IMR-90 (cell line): Measurements from ENCODE around the gene ESRRB. TPM values are rescaled to one million over a fixed set of nuclear protein-coding genes. Genes with fewer than 3 reads are reported as not detected.

Experiments used
- ATAC-seq: fragments of 200-7000 bp; cut with Tn5 transposase; 2 replicates; pipeline ENCODE4 v1.9.1; 2020; ENCODE audit warnings: low read depth, mild to moderate bottlenecking, moderate library complexity
- BruUV-seq: library from RNA; stranded (reverse); fragments of 400-500 nt; replicated peaks from 2 replicates; lab custom pipeline; 2021; lab: Mats Ljungman, UMichigan
- CTCF ChIA-PET: fragments of 300-600 bp; formaldehyde crosslinking; extraction: SDS; loops from one replicate; lab custom pipeline; 2021; ENCODE audit warnings: antibody characterized with exemption; lab: Yijun Ruan, JAX
- POLR2A ChIA-PET: fragments of 300-600 bp; sonication (Branson Sonifier 250); formaldehyde crosslinking; loops from one replicate; lab custom pipeline; 2022; ENCODE audit warnings: antibody characterized with exemption; ENCODE audit not compliant: unreplicated experiment; lab: Charles Lee
- DNase-seq: peaks from one replicate; pipeline ENCODE4 v3.0.0; 2013
- H2AFZ ChIP-seq: replicated peaks from 2 replicates; pipeline ENCODE3; 2013; ENCODE audit warnings: low read length, mild to moderate bottlenecking; ENCODE audit not compliant: poor library complexity
- H2AK5ac ChIP-seq: 2 replicates; pipeline ENCODE4 v1.6.1; 2013; ENCODE audit warnings: low read depth, low read length, inconsistent platforms
- H2AK9ac ChIP-seq: replicated peaks from 2 replicates; pipeline ENCODE3; 2013; ENCODE audit warnings: mild to moderate bottlenecking, low read depth, low read length, moderate library complexity; ENCODE audit not compliant: poor library complexity
- H2BK120ac ChIP-seq: 2 replicates; pipeline ENCODE4 v1.6.1; 2013; ENCODE audit warnings: low read depth, low read length, inconsistent platforms
- H2BK15ac ChIP-seq: 3 replicates; pipeline ENCODE4 v1.6.1; 2013; ENCODE audit warnings: low read depth, low read length, inconsistent platforms
- H2BK20ac ChIP-seq: 2 replicates; pipeline ENCODE4 v1.6.1; 2013; ENCODE audit warnings: low read depth, mild to moderate bottlenecking, inconsistent platforms, low read length, moderate library complexity
- H2BK5ac ChIP-seq: 2 replicates; pipeline ENCODE4 v1.6.1; 2013; ENCODE audit warnings: mild to moderate bottlenecking, low read depth, low read length, inconsistent platforms; ENCODE audit not compliant: poor library complexity, severe bottlenecking
- H3K14ac ChIP-seq: replicated peaks from 2 replicates; pipeline ENCODE4 v1.6.1; 2013; ENCODE audit warnings: low read depth, low read length, inconsistent platforms
- H3K18ac ChIP-seq: 2 replicates; pipeline ENCODE4 v1.6.1; 2013; ENCODE audit warnings: low read depth, low read length, control low read depth
- H3K23ac ChIP-seq: 2 replicates; pipeline ENCODE4 v1.6.1; 2013; ENCODE audit warnings: low read depth, low read length, inconsistent platforms
- H3K27ac ChIP-seq: 2 replicates; pipeline ENCODE4 v1.5.1; 2013; ENCODE audit warnings: mild to moderate bottlenecking, control low read depth, low read length; ENCODE audit not compliant: insufficient read depth
- H3K27me3 ChIP-seq: 2 replicates; pipeline ENCODE4 v1.6.1; 2013; ENCODE audit warnings: low read length; ENCODE audit not compliant: control insufficient read depth, insufficient read depth
- H3K36me3 ChIP-seq: 2 replicates; pipeline ENCODE4 v1.6.1; 2013; ENCODE audit warnings: low read length, mixed read lengths; ENCODE audit not compliant: control insufficient read depth, insufficient read depth
- H3K4ac ChIP-seq: 2 replicates; pipeline ENCODE4 v1.6.1; 2013; ENCODE audit warnings: low read depth, low read length, inconsistent platforms
- H3K4me1 ChIP-seq: 2 replicates; pipeline ENCODE4 v1.6.1; 2013; ENCODE audit warnings: low read length, mixed read lengths; ENCODE audit not compliant: control insufficient read depth, insufficient read depth
- H3K4me2 ChIP-seq: 2 replicates; pipeline ENCODE4 v1.6.1; 2013; ENCODE audit warnings: low read depth, mild to moderate bottlenecking, control low read depth, low read length, moderate library complexity
- H3K4me3 ChIP-seq: 2 replicates; pipeline ENCODE4 v1.5.1; 2013; ENCODE audit warnings: low read depth, mild to moderate bottlenecking, control low read depth, low read length, moderate library complexity; ENCODE audit not compliant: insufficient read depth
- H3K56ac ChIP-seq: 2 replicates; pipeline ENCODE4 v1.6.1; 2013; ENCODE audit warnings: low read length, inconsistent platforms; ENCODE audit not compliant: insufficient read depth; ENCODE audit errors: extremely low read depth
- H3K79me1 ChIP-seq, 2 experiments: 2 replicates each; pipeline ENCODE4 v1.6.1; 2013; ENCODE audit warnings: low read length in 2 of 2, inconsistent platforms in 1 of 2, low read depth in 1 of 2
- H3K9ac ChIP-seq: 2 replicates; pipeline ENCODE4 v1.6.1; 2013; ENCODE audit warnings: low read depth, low read length, control low read depth
- H3K9me1 ChIP-seq: 2 replicates; pipeline ENCODE4 v1.6.1; 2013; ENCODE audit warnings: low read length, inconsistent platforms; ENCODE audit not compliant: insufficient read depth
- H3K9me3 ChIP-seq: 2 replicates; pipeline ENCODE4 v1.6.1; 2013; ENCODE audit warnings: low read length; ENCODE audit not compliant: control insufficient read depth, insufficient read depth
- H4K20me1 ChIP-seq: 2 replicates; pipeline ENCODE4 v1.6.1; 2013; ENCODE audit warnings: low read length, inconsistent platforms; ENCODE audit not compliant: insufficient read depth
- H4K5ac ChIP-seq: 2 replicates; pipeline ENCODE4 v1.6.1; 2013; ENCODE audit warnings: mild to moderate bottlenecking, low read depth, low read length, control low read depth
- H4K8ac ChIP-seq, 2 experiments: 2 replicates each; pipeline ENCODE4 v1.6.1; 2013; ENCODE audit warnings: low read depth in 2 of 2, low read length in 2 of 2, control low read depth in 1 of 2, inconsistent platforms in 1 of 2
- H4K91ac ChIP-seq: 2 replicates; pipeline ENCODE4 v1.6.1; 2013; ENCODE audit warnings: low read depth, low read length, inconsistent platforms; ENCODE audit not compliant: insufficient read depth
- BHLHE40 ChIP-seq: fragments of 150-350 bp; IDR thresholded peaks from 2 replicates; pipeline ENCODE4 v1.6.1; 2016; ENCODE audit warnings: mild to moderate bottlenecking, low read depth, low read length
- CEBPB ChIP-seq: IDR thresholded peaks from 2 replicates; pipeline ENCODE4 v1.6.1; 2012; ENCODE audit warnings: low read depth, low read length, improper control_type of control experiment
- FOS ChIP-seq: fragments of 150-350 bp; IDR thresholded peaks from 2 replicates; pipeline ENCODE4 v1.6.1; 2016; ENCODE audit warnings: low read depth, low read length
- MAFK ChIP-seq: IDR thresholded peaks from 2 replicates; pipeline ENCODE4 v1.6.1; 2012; ENCODE audit warnings: low read depth, low read length, improper control_type of control experiment
- MAZ ChIP-seq: IDR thresholded peaks from 2 replicates; pipeline ENCODE4 v1.6.1; 2012; ENCODE audit warnings: low read depth, mild to moderate bottlenecking, low read length, improper control_type of control experiment, moderate library complexity, borderline replicate concordance
- NFE2L2 ChIP-seq: fragments of 150-350 bp; IDR thresholded peaks from 2 replicates; pipeline ENCODE4 v1.6.1; 2016; ENCODE audit warnings: low read depth, mild to moderate bottlenecking, low read length
- POLR2A ChIP-seq: IDR thresholded peaks from 2 replicates; pipeline ENCODE4 v1.6.1; 2012; ENCODE audit warnings: mild to moderate bottlenecking, low read depth, low read length
- RCOR1 ChIP-seq: IDR thresholded peaks from 2 replicates; pipeline ENCODE4 v1.6.1; 2012; ENCODE audit warnings: mild to moderate bottlenecking, low read length, improper control_type of control experiment; ENCODE audit not compliant: insufficient replicate concordance
- RFX5 ChIP-seq: IDR thresholded peaks from 2 replicates; pipeline ENCODE4 v1.8.0; 2012; ENCODE audit warnings: low read depth, mild to moderate bottlenecking, low read length, moderate library complexity
- SMC3 ChIP-seq: fragments of 150-350 bp; IDR thresholded peaks from 2 replicates; pipeline ENCODE4 v1.6.1; 2016; ENCODE audit warnings: low read depth, mild to moderate bottlenecking, antibody characterized with exemption, low read length, moderate library complexity
- WGBS, 2 experiments: methylation state at CpG; one replicate each; pipeline versions ENCODE4 v1.1.5 to v1.1.7; 2013; ENCODE audit warnings: missing lambda C conversion rate in 2 of 2; ENCODE audit not compliant: insufficient read length in 1 of 2; ENCODE audit errors: extremely low coverage in 2 of 2; 5-methylcytosine and 5-hydroxymethylcytosine counted together
- dilution Hi-C: fragments of 300-500 bp; cut with HindIII; formaldehyde crosslinking; loops from one replicate; pipeline ENCODE4 v1.14.3; 2018; ENCODE audit warnings: low sequenced_read_pairs; ENCODE audit not compliant: unreplicated experiment
- in situ Hi-C: fragments of 300-500 bp; cut with MboI; formaldehyde crosslinking; loops from 3 replicates; pipeline ENCODE4 v1.14.3; 2019; ENCODE audit warnings: low sequenced_read_pairs, inconsistent platforms, mixed read lengths
- intact Hi-C: fragments of 100-400 bp; cut with micrococcal nuclease; formaldehyde crosslinking; loops from 2 replicates; pipeline ENCODE4 v1.10.0; 2022
- polyA plus RNA-seq, 3 experiments: library from polyadenylated mRNA; depleted of rRNA; stranded (reverse); fragments of >200 nt; gene quantifications; 2 replicates each; pipeline ENCODE4 v1.2.3, GENCODE V29; 2012; ENCODE audit warnings: low replicate concordance in 1 of 3
- total RNA-seq: library from RNA; depleted of rRNA; stranded (reverse); fragments of >200 nt; gene quantifications from 2 replicates; pipeline ENCODE4 v1.2.3, GENCODE V29; 2012
- TF ChIP-seq, protein P1 (sequence below): conservative IDR thresholded peaks from 2 replicates; pipeline ENCODE4 v1.5.1; 2012; ENCODE audit warnings: mild to moderate bottlenecking, low read depth, low read length, improper control_type of control experiment
- TF ChIP-seq, protein P2 (sequence below): fragments of 150-350 bp; IDR thresholded peaks from 2 replicates; pipeline ENCODE4 v1.6.1; 2017; ENCODE audit warnings: mild to moderate bottlenecking, antibody characterized with exemption, low read length, low read depth
- TF ChIP-seq, protein P3 (sequence below): fragments of 150-350 bp; IDR thresholded peaks from 2 replicates; pipeline ENCODE4 v1.6.1; 2016; ENCODE audit warnings: low read depth, mild to moderate bottlenecking, low read length, moderate library complexity, borderline replicate concordance

The ESRRB gene
- total and polyA plus RNA-seq, 2 of the 4 experiments (the other 2 are of a cell fraction) = not detected

- no peaks in the 10 kb centered on the region for H3K79me1 ChIP-seq
- no peaks in the 10 kb centered on the region for H3K4me1 ChIP-seq
- in situ Hi-C loops = no loop called here
- no peak overlapping the region for H3K23ac ChIP-seq
- H4K5ac ChIP-seq = no peak overlapping the region
- no peak overlapping the region for H3K18ac ChIP-seq
- no peak overlapping the region for H3K9ac ChIP-seq
- H3K9me3 ChIP-seq = no peaks in the 10 kb centered on the region
- no peak overlapping the region for H4K8ac ChIP-seq
- no peak overlapping the region for H2AK5ac ChIP-seq
- H2AFZ ChIP-seq = no peak overlapping the region
- no peak overlapping the region for H3K4me2 ChIP-seq
- no peak overlapping the region for H2BK120ac ChIP-seq
- no peak overlapping the region for H4K91ac ChIP-seq
- H3K27me3 ChIP-seq = no peaks in the 10 kb centered on the region; the same call in 1 of the 2 replicates
- H3K4ac ChIP-seq = no peak overlapping the region
- BruUV-seq = no TSS peak
- no peak overlapping the region for H3K4me3 ChIP-seq
- H2AK9ac ChIP-seq = no peak overlapping the region
- no peak overlapping the region for H2BK5ac ChIP-seq
- TF ChIP-seq MAZ (no peak), POLR2A (no peak), RFX5 (no peak), BHLHE40 (no peak), RCOR1 (no peak), FOS (no peak), MAFK (no peak), CEBPB (no peak), SMC3 (no peak), NFE2L2 (no peak)
- TF ChIP-seq, protein P1, sequence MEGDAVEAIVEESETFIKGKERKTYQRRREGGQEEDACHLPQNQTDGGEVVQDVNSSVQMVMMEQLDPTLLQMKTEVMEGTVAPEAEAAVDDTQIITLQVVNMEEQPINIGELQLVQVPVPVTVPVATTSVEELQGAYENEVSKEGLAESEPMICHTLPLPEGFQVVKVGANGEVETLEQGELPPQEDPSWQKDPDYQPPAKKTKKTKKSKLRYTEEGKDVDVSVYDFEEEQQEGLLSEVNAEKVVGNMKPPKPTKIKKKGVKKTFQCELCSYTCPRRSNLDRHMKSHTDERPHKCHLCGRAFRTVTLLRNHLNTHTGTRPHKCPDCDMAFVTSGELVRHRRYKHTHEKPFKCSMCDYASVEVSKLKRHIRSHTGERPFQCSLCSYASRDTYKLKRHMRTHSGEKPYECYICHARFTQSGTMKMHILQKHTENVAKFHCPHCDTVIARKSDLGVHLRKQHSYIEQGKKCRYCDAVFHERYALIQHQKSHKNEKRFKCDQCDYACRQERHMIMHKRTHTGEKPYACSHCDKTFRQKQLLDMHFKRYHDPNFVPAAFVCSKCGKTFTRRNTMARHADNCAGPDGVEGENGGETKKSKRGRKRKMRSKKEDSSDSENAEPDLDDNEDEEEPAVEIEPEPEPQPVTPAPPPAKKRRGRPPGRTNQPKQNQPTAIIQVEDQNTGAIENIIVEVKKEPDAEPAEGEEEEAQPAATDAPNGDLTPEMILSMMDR = no peak
- TF ChIP-seq, protein P2, sequence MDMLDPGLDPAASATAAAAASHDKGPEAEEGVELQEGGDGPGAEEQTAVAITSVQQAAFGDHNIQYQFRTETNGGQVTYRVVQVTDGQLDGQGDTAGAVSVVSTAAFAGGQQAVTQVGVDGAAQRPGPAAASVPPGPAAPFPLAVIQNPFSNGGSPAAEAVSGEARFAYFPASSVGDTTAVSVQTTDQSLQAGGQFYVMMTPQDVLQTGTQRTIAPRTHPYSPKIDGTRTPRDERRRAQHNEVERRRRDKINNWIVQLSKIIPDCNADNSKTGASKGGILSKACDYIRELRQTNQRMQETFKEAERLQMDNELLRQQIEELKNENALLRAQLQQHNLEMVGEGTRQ = no peak
- TF ChIP-seq, protein P3, sequence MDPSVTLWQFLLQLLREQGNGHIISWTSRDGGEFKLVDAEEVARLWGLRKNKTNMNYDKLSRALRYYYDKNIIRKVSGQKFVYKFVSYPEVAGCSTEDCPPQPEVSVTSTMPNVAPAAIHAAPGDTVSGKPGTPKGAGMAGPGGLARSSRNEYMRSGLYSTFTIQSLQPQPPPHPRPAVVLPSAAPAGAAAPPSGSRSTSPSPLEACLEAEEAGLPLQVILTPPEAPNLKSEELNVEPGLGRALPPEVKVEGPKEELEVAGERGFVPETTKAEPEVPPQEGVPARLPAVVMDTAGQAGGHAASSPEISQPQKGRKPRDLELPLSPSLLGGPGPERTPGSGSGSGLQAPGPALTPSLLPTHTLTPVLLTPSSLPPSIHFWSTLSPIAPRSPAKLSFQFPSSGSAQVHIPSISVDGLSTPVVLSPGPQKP = no peak
- 60% methylated on average over 2 of the region's 13 CpGs; no CpG with 5 or more reads in 1 of the 2 experiments for WGBS, 2 experiments
- DNase-seq = no peak
- no peak overlapping the region for H3K27ac ChIP-seq
- POLR2A ChIA-PET = interaction anchor here (0.6 kb wide), 1 partner anchor 37 kb away, joined by 10 read pairs; no protein-coding TSS in a partner anchor
- no peaks in the 10 kb centered on the region for H3K36me3 ChIP-seq
- ATAC-seq = no peak
- no peaks in the 10 kb centered on the region for H4K20me1 ChIP-seq
- H3K56ac ChIP-seq = no peak overlapping the region
- no peak overlapping the region for H3K14ac ChIP-seq
- CTCF ChIA-PET = no interaction called here
- intact Hi-C loops = no loop called here
- H2BK15ac ChIP-seq = no peak overlapping the region
- H3K9me1 ChIP-seq = no peaks in the 10 kb centered on the region
- dilution Hi-C loops = no loop called here
- H2BK20ac ChIP-seq = no peak overlapping the region
Observed at GRCh38 chr14:76432827-76433752, 57.2 kb downstream of the ESRRB start.
